Cardiac fibroblast (primary cell): ENCODE measurements around the gene NUDT16L1.
A peak's percentile ranks its signal among the peaks of the same experiment; 100 is the strongest.

ENCODE experiments used
- DNase-seq, 2 donors: peaks; one replicate each; pipeline versions ENCODE4 v3.0.0 to v3.0.0-alpha.2; 2010; ENCODE audit warnings: low read depth in 2 of 2
- H3K4me3 ChIP-seq, 2 donors: replicated peaks in 1 of 2; 1 replicate in 1 of 2; 2 replicates in 1 of 2; pipeline ENCODE4 v1.5.1; 2011; ENCODE audit warnings: low read depth in 2 of 2, low read length in 2 of 2, mild to moderate bottlenecking in 2 of 2, moderate library complexity in 1 of 2
- CTCF ChIP-seq: IDR thresholded peaks from one replicate; pipeline ENCODE4 v1.5.1; 2011; ENCODE audit warnings: low read depth, mild to moderate bottlenecking, low read length, inconsistent platforms

NUDT16L1 gene

DNA sequence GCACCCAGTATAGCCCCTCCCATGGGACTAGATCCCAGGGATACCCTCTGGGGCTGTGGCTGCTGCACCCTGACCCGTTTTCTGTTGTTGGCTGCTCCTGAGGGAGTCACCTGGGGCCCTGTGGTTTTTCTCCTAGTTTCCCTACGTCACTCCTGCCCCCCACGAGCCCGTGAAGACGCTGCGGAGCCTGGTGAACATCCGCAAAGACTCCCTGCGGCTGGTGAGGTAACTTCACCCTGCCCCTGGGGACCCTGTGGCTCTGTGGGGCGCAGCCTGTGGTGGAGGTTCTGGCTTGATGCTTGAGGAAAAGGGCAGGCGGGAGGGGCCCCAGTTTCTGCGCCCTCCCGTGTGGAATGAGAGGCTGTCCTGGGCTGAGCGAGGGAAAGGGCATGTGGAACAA lies 41.5 kb upstream of the NUDT16L1 start:
- no peak overlapping the region for H3K4me3 ChIP-seq
- TF ChIP-seq CTCF: no peak
- no peak for DNase-seq

DNA sequence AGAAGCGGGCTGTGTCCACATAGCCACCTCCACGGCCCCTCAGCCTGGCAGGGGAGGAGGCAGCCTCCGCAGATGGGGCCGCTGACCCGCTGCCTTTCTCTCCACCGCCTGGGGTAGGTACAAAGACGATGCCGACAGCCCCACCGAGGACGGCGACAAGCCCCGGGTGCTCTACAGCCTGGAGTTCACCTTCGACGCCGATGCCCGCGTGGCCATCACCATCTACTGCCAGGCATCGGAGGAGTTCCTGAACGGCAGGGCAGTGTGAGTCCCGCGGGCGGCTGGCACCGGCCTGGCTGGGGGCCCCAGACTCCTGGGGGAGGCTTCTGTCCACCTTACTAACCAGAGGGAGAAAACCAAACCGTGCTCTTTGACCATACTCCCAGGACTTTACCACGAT lies 40.8 kb upstream of the NUDT16L1 start:
- DNase-seq: no peak
- TF ChIP-seq CTCF: no peak
- H3K4me3 ChIP-seq: no peak overlapping the region

- no peak overlapping the region for H3K4me3 ChIP-seq
- DNase-seq: peak in 1 of 2 donors; percentile 33
- no peak for TF ChIP-seq CTCF
These were observed 39.1 kb upstream of the NUDT16L1 start for GRCh38 chr16:4654011-4654963.

GRCh38 chr16:4654964-4655590 lies 38.3 kb upstream of the NUDT16L1 start:
- no peak for DNase-seq
- TF ChIP-seq CTCF: no peak
- H3K4me3 ChIP-seq: no peak overlapping the region

- no peak for DNase-seq
- H3K4me3 ChIP-seq: no peak overlapping the region
- TF ChIP-seq CTCF: no peak
These were observed 37.6 kb upstream of the NUDT16L1 start for GRCh38 chr16:4655801-4656200.

DNA sequence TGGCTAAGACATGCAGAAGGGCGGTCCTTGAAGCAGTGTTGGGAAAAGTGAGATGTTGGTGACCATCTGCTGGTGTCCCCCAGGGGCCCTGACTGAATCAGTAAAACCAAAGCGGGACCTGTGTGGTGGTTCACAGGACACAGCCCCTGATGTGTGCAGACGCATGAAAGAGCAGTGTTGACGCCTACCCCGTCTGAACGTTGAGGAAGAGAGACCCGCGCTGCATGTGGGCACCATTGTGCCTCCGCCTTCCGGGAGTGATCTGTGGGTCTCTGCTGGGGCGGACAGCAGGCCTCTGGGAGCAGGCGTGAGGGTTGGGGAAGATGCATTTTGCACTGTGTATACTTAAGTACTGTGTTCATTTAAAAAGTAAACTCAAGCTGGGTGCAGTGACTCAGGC lies 37.1 kb upstream of the NUDT16L1 start:
- DNase-seq: no peak
- TF ChIP-seq CTCF: no peak
- H3K4me3 ChIP-seq: no peak overlapping the region
